SU-DHL-6 (cell line): ENCODE results near the gene DACH1.

ENCODE experiments used
- EZH2phosphoT487 ChIP-seq: fragments of 200-600 bp; sonication (generic), shearing (Covaris generic); conservative IDR thresholded peaks from 2 replicates; pipeline ENCODE4 v1.6.1; 2018; ENCODE audit warnings: mild to moderate bottlenecking, antibody characterized with exemption, low read length, moderate library complexity, mixed read lengths
- TF ChIP-seq, protein P1 (sequence below): fragments of 200-600 bp; sonication (generic); IDR thresholded peaks from one replicate; pipeline ENCODE4 v1.5.1; 2017; ENCODE audit warnings: antibody characterized with exemption, mild to moderate bottlenecking, low read length, moderate library complexity; ENCODE audit not compliant: insufficient read depth, poor library complexity, severe bottlenecking

DNA sequence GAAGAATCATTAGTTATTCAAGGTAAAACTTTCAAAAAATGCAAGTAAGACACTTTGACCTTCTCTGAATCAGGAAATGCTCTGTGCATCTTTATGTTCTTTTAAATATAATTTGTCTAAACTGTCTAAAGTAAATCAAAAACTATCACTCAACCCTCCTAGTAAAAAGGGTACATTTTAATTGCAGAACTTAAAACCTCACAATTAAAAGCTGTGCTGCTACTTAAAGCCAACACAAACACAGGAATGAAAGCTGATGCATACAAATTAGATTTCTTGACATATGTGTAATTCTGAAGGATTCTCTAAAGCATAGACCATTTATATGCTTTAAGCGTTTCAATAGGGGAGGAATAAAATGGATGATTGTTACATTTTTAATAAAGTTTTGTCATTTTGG is 58.3 kb downstream of the DACH1 start:
- TF ChIP-seq, protein P1, sequence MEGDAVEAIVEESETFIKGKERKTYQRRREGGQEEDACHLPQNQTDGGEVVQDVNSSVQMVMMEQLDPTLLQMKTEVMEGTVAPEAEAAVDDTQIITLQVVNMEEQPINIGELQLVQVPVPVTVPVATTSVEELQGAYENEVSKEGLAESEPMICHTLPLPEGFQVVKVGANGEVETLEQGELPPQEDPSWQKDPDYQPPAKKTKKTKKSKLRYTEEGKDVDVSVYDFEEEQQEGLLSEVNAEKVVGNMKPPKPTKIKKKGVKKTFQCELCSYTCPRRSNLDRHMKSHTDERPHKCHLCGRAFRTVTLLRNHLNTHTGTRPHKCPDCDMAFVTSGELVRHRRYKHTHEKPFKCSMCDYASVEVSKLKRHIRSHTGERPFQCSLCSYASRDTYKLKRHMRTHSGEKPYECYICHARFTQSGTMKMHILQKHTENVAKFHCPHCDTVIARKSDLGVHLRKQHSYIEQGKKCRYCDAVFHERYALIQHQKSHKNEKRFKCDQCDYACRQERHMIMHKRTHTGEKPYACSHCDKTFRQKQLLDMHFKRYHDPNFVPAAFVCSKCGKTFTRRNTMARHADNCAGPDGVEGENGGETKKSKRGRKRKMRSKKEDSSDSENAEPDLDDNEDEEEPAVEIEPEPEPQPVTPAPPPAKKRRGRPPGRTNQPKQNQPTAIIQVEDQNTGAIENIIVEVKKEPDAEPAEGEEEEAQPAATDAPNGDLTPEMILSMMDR: no peak
- TF ChIP-seq EZH2phosphoT487: no peak
